AG04450 (cell line): ENCODE data around the gene IKBKE. TPM values are rescaled to one million over a fixed set of nuclear protein-coding genes. Genes with fewer than 3 reads are reported as not detected.

Experiments used
- CTCF ChIA-PET: fragments of 300-600, 350-600 bp; formaldehyde crosslinking; extraction: SDS; loops from one replicate; lab custom pipeline; 2022; ENCODE audit warnings: antibody characterized with exemption, inconsistent platforms; lab: Charles Lee
- POLR2A ChIA-PET: fragments of 350-600 bp; formaldehyde crosslinking; extraction: SDS; loops from one replicate; lab custom pipeline; 2021; ENCODE audit warnings: antibody characterized with exemption, inconsistent platforms; lab: Yijun Ruan, JAX
- DNase-seq: peaks from one replicate; pipeline ENCODE4 v3.0.0-alpha.2; 2011; ENCODE audit warnings: low read depth, low spot score
- H3K27ac ChIP-seq: one replicate; pipeline ENCODE4 v1.5.1; 2012; ENCODE audit warnings: low read depth, low read length, control low read depth
- H3K27me3 ChIP-seq: one replicate; pipeline ENCODE4 v1.6.0; 2012; ENCODE audit warnings: low read length; ENCODE audit not compliant: control insufficient read depth, insufficient read depth
- H3K4me3 ChIP-seq: 2 replicates; pipeline ENCODE4 v1.5.1; 2011; ENCODE audit warnings: mild to moderate bottlenecking, low read depth, low read length, control low read depth
- H3K9me3 ChIP-seq: 2 replicates; pipeline ENCODE4 v1.5.1; 2012; ENCODE audit warnings: low read length; ENCODE audit not compliant: control insufficient read depth, insufficient read depth
- CTCF ChIP-seq: IDR thresholded peaks from 2 replicates; pipeline ENCODE4 v1.5.1; 2011; ENCODE audit warnings: low read depth, low read length, control low read depth, inconsistent platforms
- polyA plus RNA-seq: library from polyadenylated mRNA; depleted of rRNA; stranded (reverse); fragments of >200 nt; gene quantifications from 2 replicates; pipeline ENCODE4 v1.2.3, GENCODE V29; 2011

Gene IKBKE
- polyA plus RNA-seq, 1 experiment: 20.8 TPM

DNA sequence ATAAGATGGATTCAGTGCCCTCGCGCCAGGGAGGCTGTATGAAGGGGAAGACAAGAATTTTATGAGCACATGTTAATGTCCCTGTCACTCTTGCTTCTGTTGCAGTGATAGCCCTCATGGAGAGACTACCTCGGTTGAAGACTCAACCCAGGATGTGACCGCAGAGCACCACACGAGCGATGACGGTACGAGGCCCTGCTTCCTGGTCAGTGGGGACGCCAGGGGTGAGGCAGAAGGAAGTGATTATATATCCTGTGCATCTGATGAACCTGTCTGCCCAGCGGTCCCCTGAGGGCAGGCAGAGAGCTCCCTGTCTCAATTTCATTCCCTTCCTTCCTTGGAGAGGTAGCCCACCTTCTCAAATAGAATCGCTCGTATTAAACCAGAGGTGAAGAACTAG, 20.0 kb upstream of the IKBKE start:
- no peak for TF ChIP-seq CTCF
- no peak overlapping the region for H3K4me3 ChIP-seq
- no peaks in the 10 kb centered on the region for H3K9me3 ChIP-seq
- no peak overlapping the region for H3K27ac ChIP-seq
- H3K27me3 ChIP-seq: no peaks in the 10 kb centered on the region
- ChIA-PET CTCF (interaction anchor here (0.7 to 3.6 kb wide), 2 partner anchors 11 to 162 kb away, joined by 3 to 34 read pairs; no protein-coding TSS in a partner anchor), POLR2A (interaction anchor here (0.6 to 1.4 kb wide), 2 partner anchors 17 to 20 kb away, joined by 3 read pairs; partner anchors contain the start of gene IKBKE)
- DNase-seq: no peak

GRCh38 chr1:206451134-206451686, 19.1 kb upstream of the IKBKE start:
- no peak for DNase-seq
- H3K4me3 ChIP-seq: no peak overlapping the region
- H3K27me3 ChIP-seq: no peaks in the 10 kb centered on the region
- H3K9me3 ChIP-seq: no peaks in the 10 kb centered on the region
- H3K27ac ChIP-seq: no peak overlapping the region
- POLR2A ChIA-PET: interaction anchor here (0.6 kb wide), 1 partner anchor 18 kb away, joined by 3 read pairs; no protein-coding TSS in a partner anchor
- CTCF ChIA-PET: interaction anchor here (0.6 to 3.6 kb wide), 2 partner anchors 10 to 361 kb away, joined by 6 to 34 read pairs; no protein-coding TSS in a partner anchor
- TF ChIP-seq CTCF: no peak

- CTCF ChIA-PET: interaction anchor here (1.4 kb wide), 1 partner anchor 9 kb away, joined by 5 read pairs; no protein-coding TSS in a partner anchor
- no peak for TF ChIP-seq CTCF
- POLR2A ChIA-PET: no interaction called here
- no peak for DNase-seq
- no peaks in the 10 kb centered on the region for H3K27me3 ChIP-seq
- no peak overlapping the region for H3K4me3 ChIP-seq
- no peaks in the 10 kb centered on the region for H3K9me3 ChIP-seq
- H3K27ac ChIP-seq: no peak overlapping the region
Measured at GRCh38 chr1:206453111-206453510, 17.2 kb upstream of the IKBKE start.

DNA sequence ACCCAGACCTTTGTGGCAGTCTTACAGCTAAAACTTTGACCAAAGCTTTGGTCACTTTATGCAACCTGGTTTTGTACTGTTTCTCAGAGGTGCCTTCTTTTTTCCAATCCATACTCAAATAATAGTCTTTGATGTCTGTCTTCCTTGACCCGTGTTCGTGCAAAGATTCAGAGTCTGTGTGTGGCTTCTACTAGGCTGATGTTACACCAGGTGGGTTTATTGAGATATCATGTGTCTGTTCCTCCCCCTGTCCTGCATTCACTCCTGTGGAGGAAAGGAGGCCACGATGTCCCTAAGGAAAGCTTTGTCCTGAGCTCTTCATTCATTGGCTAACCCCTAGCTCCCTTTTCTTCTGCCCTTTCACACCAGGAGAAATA, 15.0 kb upstream of the IKBKE start:
- no peaks in the 10 kb centered on the region for H3K9me3 ChIP-seq
- no peak overlapping the region for H3K4me3 ChIP-seq
- TF ChIP-seq CTCF: no peak
- ChIA-PET POLR2A (no interaction called here), CTCF (interaction anchor here (1.2 kb wide), 1 partner anchor 10 kb away, joined by 3 read pairs; no protein-coding TSS in a partner anchor)
- no peaks in the 10 kb centered on the region for H3K27me3 ChIP-seq
- H3K27ac ChIP-seq: no peak overlapping the region
- DNase-seq: no peak

GRCh38 chr1:206455666-206456344, 14.5 kb upstream of the IKBKE start:
- Histone ChIP-seq H3K4me3 (no peak overlapping the region), H3K27ac (no peak overlapping the region), H3K9me3 (no peaks in the 10 kb centered on the region), H3K27me3 (no peaks in the 10 kb centered on the region)
- DNase-seq: no peak
- POLR2A ChIA-PET: no interaction called here
- CTCF ChIA-PET: interaction anchor here (1.2 kb wide), 1 partner anchor 10 kb away, joined by 3 read pairs; no protein-coding TSS in a partner anchor
- no peak for TF ChIP-seq CTCF
